ENCODE data around the gene UNC13B. TPM values are rescaled to one million over a fixed set of nuclear protein-coding genes. Genes with fewer than 3 reads are reported as not detected.

The UNC13B gene
- total RNA-seq, 2 donors from 2014 or later: 1.00 to 1.1 TPM

- H3K9me3 Mint-ChIP-seq: no peaks in the 10 kb centered on the region
- no peak overlapping the region for H3K4me3 Mint-ChIP-seq
- DNase-seq (ENCODE audit: low spot score) (no peak), ATAC-seq (no peak)
- H3K4me1 Mint-ChIP-seq (ENCODE audit: low read depth in 2 of 2): no peaks in the 10 kb centered on the region
- peaks cover 9% of the 10 kb centered on the region in 2 donors for H3K27me3 Mint-ChIP-seq
- no peak overlapping the region for H3K27ac Mint-ChIP-seq
- H3K36me3 Mint-ChIP-seq: no peaks in the 10 kb centered on the region
Observed at GRCh38 chr9:35258660-35259474, 97.1 kb downstream of the UNC13B start.

GRCh38 chr9:35260186-35260585, 98.4 kb downstream of the UNC13B start:
- H3K36me3 Mint-ChIP-seq: no peaks in the 10 kb centered on the region
- no peak overlapping the region for H3K27ac Mint-ChIP-seq
- DNase-seq (ENCODE audit: low spot score): no peak
- H3K4me1 Mint-ChIP-seq (ENCODE audit: low read depth in 2 of 2): no peaks in the 10 kb centered on the region
- ATAC-seq: no peak
- H3K9me3 Mint-ChIP-seq: no peaks in the 10 kb centered on the region
- no peak overlapping the region for H3K4me3 Mint-ChIP-seq
- H3K27me3 Mint-ChIP-seq: peaks cover 16 to 20% of the 10 kb centered on the region in 2 donors

GRCh38 chr9:35262064-35262463, 100.3 kb downstream of the UNC13B start:
- no peak overlapping the region for H3K4me3 Mint-ChIP-seq
- no peaks in the 10 kb centered on the region for H3K4me1 Mint-ChIP-seq (ENCODE audit: low read depth in 2 of 2)
- no peak overlapping the region for H3K27ac Mint-ChIP-seq
- H3K36me3 Mint-ChIP-seq: no peaks in the 10 kb centered on the region
- ATAC-seq (no peak), DNase-seq (ENCODE audit: low spot score) (no peak)
- no peaks in the 10 kb centered on the region for H3K9me3 Mint-ChIP-seq
- H3K27me3 Mint-ChIP-seq: peaks cover 19 to 25% of the 10 kb centered on the region in 2 donors

GRCh38 chr9:35267710-35268109, 105.9 kb downstream of the UNC13B start:
- H3K4me3 Mint-ChIP-seq: no peak overlapping the region

GRCh38 chr9:35269919-35270318, 108.1 kb downstream of the UNC13B start:
- no peaks in the 10 kb centered on the region for H3K36me3 Mint-ChIP-seq
- no peak overlapping the region for H3K4me3 Mint-ChIP-seq
- DNase-seq (ENCODE audit: low spot score) (no peak), ATAC-seq (no peak)
- peaks cover 0 to 23% of the 10 kb centered on the region in 2 donors for H3K4me1 Mint-ChIP-seq (ENCODE audit: low read depth in 2 of 2)
- H3K9me3 Mint-ChIP-seq: no peaks in the 10 kb centered on the region
- H3K27ac Mint-ChIP-seq: no peak overlapping the region
- peaks cover 17 to 46% of the 10 kb centered on the region in 2 donors for H3K27me3 Mint-ChIP-seq

More at GRCh38 chr9:35267710-35268109, 105.9 kb downstream of the UNC13B start:
- Mint-ChIP-seq H3K27ac (no peak overlapping the region), H3K36me3 (no peaks in the 10 kb centered on the region), H3K9me3 (no peaks in the 10 kb centered on the region), H3K27me3 (peaks cover 22 to 52% of the 10 kb centered on the region in 2 donors), H3K4me1 (ENCODE audit: low read depth in 2 of 2) (peaks cover 0 to 7% of the 10 kb centered on the region in 2 donors)
- DNase-seq (ENCODE audit: low spot score) (no peak), ATAC-seq (no peak)

- no peaks in the 10 kb centered on the region for H3K9me3 Mint-ChIP-seq
- ATAC-seq: peak in 1 of 2 donors; percentile 26
Observed at GRCh38 chr9:35271637-35272036, 109.8 kb downstream of the UNC13B start.

GRCh38 chr9:35272989-35273388, 111.2 kb downstream of the UNC13B start:
- Mint-ChIP-seq H3K36me3 (no peaks in the 10 kb centered on the region), H3K9me3 (no peaks in the 10 kb centered on the region), H3K4me3 (peak overlapping the region; percentile 47), H3K27me3 (peaks cover 8 to 30% of the 10 kb centered on the region in 2 donors), H3K4me1 (ENCODE audit: low read depth in 2 of 2) (peaks cover 8 to 39% of the 10 kb centered on the region in 2 donors), H3K27ac (no peak overlapping the region)
- DNase-seq (ENCODE audit: low spot score) (no peak), ATAC-seq (peak in 1 of 2 donors; percentile 44)

More at GRCh38 chr9:35271637-35272036, 109.8 kb downstream of the UNC13B start:
- peaks cover 14 to 44% of the 10 kb centered on the region in 2 donors for H3K27me3 Mint-ChIP-seq
- H3K27ac Mint-ChIP-seq: no peak overlapping the region
- no peak for DNase-seq (ENCODE audit: low spot score)
- no peaks in the 10 kb centered on the region for H3K36me3 Mint-ChIP-seq
- no peak overlapping the region for H3K4me3 Mint-ChIP-seq
- H3K4me1 Mint-ChIP-seq (ENCODE audit: low read depth in 2 of 2): peaks cover 5 to 28% of the 10 kb centered on the region in 2 donors

GRCh38 chr9:35273591-35273990, 111.8 kb downstream of the UNC13B start:
- Mint-ChIP-seq H3K9me3 (no peaks in the 10 kb centered on the region), H3K4me3 (peak overlapping the region; percentile 47), H3K27me3 (peaks cover 6 to 28% of the 10 kb centered on the region in 2 donors), H3K4me1 (ENCODE audit: low read depth in 2 of 2) (peaks cover 8 to 44% of the 10 kb centered on the region in 2 donors), H3K36me3 (no peaks in the 10 kb centered on the region), H3K27ac (no peak overlapping the region)
- no peak for DNase-seq (ENCODE audit: low spot score)
- ATAC-seq: peak in 1 of 2 donors; percentile 83

GRCh38 chr9:35274993-35275392, 113.2 kb downstream of the UNC13B start:
- DNase-seq (ENCODE audit: low spot score): no peak
- Mint-ChIP-seq H3K27ac (no peak overlapping the region), H3K4me3 (no peak overlapping the region), H3K9me3 (no peaks in the 10 kb centered on the region), H3K36me3 (no peaks in the 10 kb centered on the region), H3K27me3 (peaks cover 12 to 24% of the 10 kb centered on the region in 2 donors), H3K4me1 (ENCODE audit: low read depth in 2 of 2) (peaks cover 8 to 44% of the 10 kb centered on the region in 2 donors)
- no peak for ATAC-seq

- Mint-ChIP-seq H3K4me3 (peak overlapping the region; percentile 33), H3K36me3 (no peaks in the 10 kb centered on the region), H3K27me3 (peaks cover 7 to 13% of the 10 kb centered on the region in 2 donors)
Observed at GRCh38 chr9:35277171-35277520, 115.3 kb downstream of the UNC13B start.

GRCh38 chr9:35277628-35278359, 116.0 kb downstream of the UNC13B start:
- Mint-ChIP-seq H3K27ac (no peak overlapping the region), H3K9me3 (no peaks in the 10 kb centered on the region), H3K36me3 (no peaks in the 10 kb centered on the region), H3K4me3 (no peak overlapping the region), H3K4me1 (ENCODE audit: low read depth in 2 of 2) (peaks cover 8 to 36% of the 10 kb centered on the region in 2 donors), H3K27me3 (peaks cover 12 to 15% of the 10 kb centered on the region in 2 donors)
- DNase-seq (ENCODE audit: low spot score): no peak
- ATAC-seq: no peak

More at GRCh38 chr9:35277171-35277520, 115.3 kb downstream of the UNC13B start:
- ATAC-seq (no peak), DNase-seq (ENCODE audit: low spot score) (no peak)
- no peaks in the 10 kb centered on the region for H3K9me3 Mint-ChIP-seq
- no peak overlapping the region for H3K27ac Mint-ChIP-seq
- H3K4me1 Mint-ChIP-seq (ENCODE audit: low read depth in 2 of 2): peaks cover 8 to 36% of the 10 kb centered on the region in 2 donors

- ATAC-seq (no peak), DNase-seq (ENCODE audit: low spot score) (no peak)
- H3K4me1 Mint-ChIP-seq (ENCODE audit: low read depth in 2 of 2): peaks cover 8 to 21% of the 10 kb centered on the region in 2 donors
- no peak overlapping the region for H3K4me3 Mint-ChIP-seq
- peaks cover 19 to 22% of the 10 kb centered on the region in 2 donors for H3K27me3 Mint-ChIP-seq
- no peak overlapping the region for H3K27ac Mint-ChIP-seq
- H3K36me3 Mint-ChIP-seq: no peaks in the 10 kb centered on the region
- no peaks in the 10 kb centered on the region for H3K9me3 Mint-ChIP-seq
Observed at GRCh38 chr9:35279946-35280345, 118.1 kb downstream of the UNC13B start.

- Mint-ChIP-seq H3K4me3 (no peak overlapping the region), H3K9me3 (no peaks in the 10 kb centered on the region), H3K27ac (no peak overlapping the region), H3K27me3 (peaks cover 19 to 22% of the 10 kb centered on the region in 2 donors), H3K4me1 (ENCODE audit: low read depth in 2 of 2) (peaks cover 8 to 21% of the 10 kb centered on the region in 2 donors), H3K36me3 (no peaks in the 10 kb centered on the region)
- ATAC-seq (no peak), DNase-seq (ENCODE audit: low spot score) (no peak)
Observed at GRCh38 chr9:35280399-35280798, 118.6 kb downstream of the UNC13B start.

- ATAC-seq (no peak), DNase-seq (ENCODE audit: low spot score) (no peak)
- no peaks in the 10 kb centered on the region for H3K4me1 Mint-ChIP-seq (ENCODE audit: low read depth in 2 of 2)
- no peaks in the 10 kb centered on the region for H3K36me3 Mint-ChIP-seq
- no peaks in the 10 kb centered on the region for H3K9me3 Mint-ChIP-seq
- H3K27ac Mint-ChIP-seq: no peak overlapping the region
- H3K4me3 Mint-ChIP-seq: no peak overlapping the region
- H3K27me3 Mint-ChIP-seq: peaks cover 27 to 35% of the 10 kb centered on the region in 2 donors
Observed at GRCh38 chr9:35285731-35286130, 123.9 kb downstream of the UNC13B start.
